Esophagus squamous epithelium (tissue), 4 donors: Measurements from ENCODE around the gene FAM72A.
"Not testable (repeated sequence)": the region's sequence is repeated elsewhere in the genome, so short reads cannot be mapped to it uniquely, and the experiment has no call there.

ENCODE experiments used
- CTCF ChIP-seq, 6 experiments: fragments of 450-650 bp in 4 of 6; fragments of 200-600 bp in 2 of 6; sonication (generic) in 2 of 6; IDR thresholded peaks; one replicate each; pipeline ENCODE4 v1.5.1; 2016 to 2019; ENCODE audit warnings: antibody characterized with exemption in 6 of 6, mild to moderate bottlenecking in 4 of 6, moderate library complexity in 4 of 6
- POLR2A ChIP-seq, 4 donors: fragments of 450-650 bp; IDR thresholded peaks; one replicate each; pipeline ENCODE4 v1.6.1; 2017; ENCODE audit warnings: antibody characterized with exemption in 4 of 4, mild to moderate bottlenecking in 4 of 4, moderate library complexity in 3 of 4

- TF ChIP-seq CTCF, POLR2A (IDR thresholded peaks at IDR 0.05): not testable (repeated sequence)
Observed at GRCh38 chr1:206245479-206245878, 42.8 kb upstream of the FAM72A start.
